ENCODE results near the gene LNX2. TPM values are rescaled to one million over a fixed set of nuclear protein-coding genes. Genes with fewer than 3 reads are reported as not detected.

The LNX2 gene
- total and polyA plus RNA-seq, 2 donors from 2014 or later = 5.6 to 13.8 TPM

DNA sequence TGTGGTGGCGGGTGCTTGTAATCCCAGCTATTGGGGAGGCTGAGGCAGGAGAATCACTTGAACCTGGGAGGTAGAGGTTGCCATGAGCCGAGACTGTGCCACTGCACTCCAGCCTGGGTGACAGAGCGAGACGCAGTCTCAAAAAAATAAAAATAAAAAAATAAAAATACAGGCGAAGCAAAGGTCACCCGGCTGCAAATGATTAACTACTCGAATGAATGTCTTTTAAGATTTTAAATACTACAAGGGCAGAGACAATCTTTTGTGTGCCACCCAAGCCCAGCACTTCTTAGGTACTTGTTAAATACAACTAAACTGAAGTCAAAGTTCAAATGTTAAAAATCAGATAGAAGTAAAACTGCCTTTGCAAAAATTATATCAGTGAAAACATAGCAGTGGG, 6.7 kb downstream of the LNX2 start:
- no peaks in the 10 kb centered on the region for H3K27me3 ChIP-seq (ENCODE audit: control insufficient read depth, insufficient read depth, low read length)
- DNase-seq (no peak), FAIRE-seq (no peak)
- TF ChIP-seq, protein P1, sequence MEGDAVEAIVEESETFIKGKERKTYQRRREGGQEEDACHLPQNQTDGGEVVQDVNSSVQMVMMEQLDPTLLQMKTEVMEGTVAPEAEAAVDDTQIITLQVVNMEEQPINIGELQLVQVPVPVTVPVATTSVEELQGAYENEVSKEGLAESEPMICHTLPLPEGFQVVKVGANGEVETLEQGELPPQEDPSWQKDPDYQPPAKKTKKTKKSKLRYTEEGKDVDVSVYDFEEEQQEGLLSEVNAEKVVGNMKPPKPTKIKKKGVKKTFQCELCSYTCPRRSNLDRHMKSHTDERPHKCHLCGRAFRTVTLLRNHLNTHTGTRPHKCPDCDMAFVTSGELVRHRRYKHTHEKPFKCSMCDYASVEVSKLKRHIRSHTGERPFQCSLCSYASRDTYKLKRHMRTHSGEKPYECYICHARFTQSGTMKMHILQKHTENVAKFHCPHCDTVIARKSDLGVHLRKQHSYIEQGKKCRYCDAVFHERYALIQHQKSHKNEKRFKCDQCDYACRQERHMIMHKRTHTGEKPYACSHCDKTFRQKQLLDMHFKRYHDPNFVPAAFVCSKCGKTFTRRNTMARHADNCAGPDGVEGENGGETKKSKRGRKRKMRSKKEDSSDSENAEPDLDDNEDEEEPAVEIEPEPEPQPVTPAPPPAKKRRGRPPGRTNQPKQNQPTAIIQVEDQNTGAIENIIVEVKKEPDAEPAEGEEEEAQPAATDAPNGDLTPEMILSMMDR (IDR thresholded peaks at IDR 0.05; ENCODE audit: borderline replicate concordance, extremely low read depth, insufficient read depth) = no peak
- H3K4me1 ChIP-seq (ENCODE audit: control insufficient read depth in 2 of 3, insufficient read depth in 2 of 3, low read depth in 1 of 3, low read length in 3 of 3) = peaks cover 0 to 14% (median under 1%) of the 10 kb centered on the region in 3 donors
- no peak overlapping the region for H3K9ac ChIP-seq (ENCODE audit: low read length in 3 of 3)
- no peak overlapping the region for H3K27ac ChIP-seq (ENCODE audit: low read depth in 2 of 2, low read length in 2 of 2)
- no peak overlapping the region for H3K4me3 ChIP-seq (ENCODE audit: low read length in 3 of 3)
- H3K36me3 ChIP-seq (ENCODE audit: control insufficient read depth in 2 of 3, insufficient read depth in 3 of 3, low read length in 3 of 3) = no peaks in the 10 kb centered on the region
- no peaks in the 10 kb centered on the region for H3K9me3 ChIP-seq (ENCODE audit: control insufficient read depth in 2 of 3, insufficient read depth in 1 of 3, low read length in 3 of 3)
- intact Hi-C loops (cut with DNase I) = no loop called here

GRCh38 chr13:27607125-27607524, 13.2 kb downstream of the LNX2 start:
- Histone ChIP-seq H3K9ac (ENCODE audit: low read length in 3 of 3) (no peak overlapping the region), H3K9me3 (ENCODE audit: control insufficient read depth in 2 of 3, insufficient read depth in 1 of 3, low read length in 3 of 3) (no peaks in the 10 kb centered on the region), H3K27me3 (ENCODE audit: control insufficient read depth, insufficient read depth, low read length) (no peaks in the 10 kb centered on the region), H3K36me3 (ENCODE audit: control insufficient read depth in 2 of 3, insufficient read depth in 3 of 3, low read length in 3 of 3) (no peaks in the 10 kb centered on the region), H3K4me1 (ENCODE audit: control insufficient read depth in 2 of 3, insufficient read depth in 2 of 3, low read depth in 1 of 3, low read length in 3 of 3) (peaks cover 0 to 19% (median 3%) of the 10 kb centered on the region in 3 donors), H3K27ac (ENCODE audit: low read depth in 2 of 2, low read length in 2 of 2) (no peak overlapping the region), H3K4me3 (ENCODE audit: low read length in 3 of 3) (peak overlapping the region in 1 of 3 donors; percentile 8)
- DNase-seq (no peak), FAIRE-seq (no peak)
- intact Hi-C loops (cut with DNase I) = no loop called here
- TF ChIP-seq, protein P1 (IDR thresholded peaks at IDR 0.05; ENCODE audit: borderline replicate concordance, extremely low read depth, insufficient read depth) = no peak

DNA sequence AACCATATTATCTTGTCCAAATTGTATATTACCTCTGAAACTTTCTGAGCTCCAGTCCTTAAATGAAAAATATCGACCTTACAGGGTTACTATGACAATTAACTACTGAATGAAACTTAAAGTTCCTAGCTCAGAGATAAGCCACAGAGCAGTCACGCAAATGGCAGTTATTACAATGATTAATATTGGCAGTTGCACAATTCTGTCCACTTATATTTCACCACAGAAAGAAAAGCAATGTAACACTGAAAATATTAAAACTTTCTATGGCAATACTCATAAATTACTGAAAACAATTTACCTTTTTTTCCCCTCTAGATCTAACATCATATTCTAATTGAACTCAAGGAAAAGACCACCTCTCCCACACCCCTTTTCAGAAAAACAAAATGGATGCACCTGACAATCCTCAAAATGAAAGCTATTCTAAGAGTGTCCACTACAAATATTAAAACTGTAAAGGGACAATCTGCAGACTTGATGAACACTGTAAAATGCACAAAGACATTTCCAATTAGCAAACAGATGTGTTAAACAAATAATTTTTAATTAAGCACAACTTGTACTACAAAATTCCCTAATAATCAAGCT, 14.6 kb downstream of the LNX2 start:
- H3K27ac ChIP-seq (ENCODE audit: low read depth in 2 of 2, low read length in 2 of 2) = no peak overlapping the region
- no peaks in the 10 kb centered on the region for H3K36me3 ChIP-seq (ENCODE audit: control insufficient read depth in 2 of 3, insufficient read depth in 3 of 3, low read length in 3 of 3)
- TF ChIP-seq, protein P1 (IDR thresholded peaks at IDR 0.05; ENCODE audit: borderline replicate concordance, extremely low read depth, insufficient read depth) = no peak
- DNase-seq (no peak), FAIRE-seq (no peak)
- intact Hi-C loops (cut with DNase I) = no loop called here
- H3K4me3 ChIP-seq (ENCODE audit: low read length in 3 of 3) = no peak overlapping the region
- H3K9me3 ChIP-seq (ENCODE audit: control insufficient read depth in 2 of 3, insufficient read depth in 1 of 3, low read length in 3 of 3) = no peaks in the 10 kb centered on the region
- H3K9ac ChIP-seq (ENCODE audit: low read length in 3 of 3) = no peak overlapping the region
- H3K27me3 ChIP-seq (ENCODE audit: control insufficient read depth, insufficient read depth, low read length) = no peaks in the 10 kb centered on the region
- H3K4me1 ChIP-seq (ENCODE audit: control insufficient read depth in 2 of 3, insufficient read depth in 2 of 3, low read depth in 1 of 3, low read length in 3 of 3) = peaks cover 0 to 19% (median 3%) of the 10 kb centered on the region in 3 donors

DNA sequence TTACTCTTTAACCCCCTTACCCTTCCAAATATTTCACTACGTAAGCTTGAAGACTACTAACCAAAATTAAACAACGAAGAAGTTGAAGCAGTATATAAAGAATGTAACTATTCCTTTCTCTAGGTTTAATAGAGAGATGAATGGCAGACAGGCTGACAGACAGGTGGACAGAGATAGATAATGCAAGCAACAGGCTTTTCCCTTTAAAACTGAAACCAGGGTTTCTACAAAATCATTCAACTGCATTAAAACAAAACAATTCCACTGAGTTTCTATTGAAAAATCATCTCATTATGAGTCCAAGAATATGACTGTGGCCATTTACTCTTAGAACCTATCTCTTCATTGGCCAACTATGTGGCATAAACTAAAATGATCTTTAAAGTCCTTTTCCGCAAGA, 15.2 kb downstream of the LNX2 start:
- Histone ChIP-seq H3K27me3 (ENCODE audit: control insufficient read depth, insufficient read depth, low read length) (no peaks in the 10 kb centered on the region), H3K9ac (ENCODE audit: low read length in 3 of 3) (no peak overlapping the region), H3K27ac (ENCODE audit: low read depth in 2 of 2, low read length in 2 of 2) (no peak overlapping the region), H3K4me1 (ENCODE audit: control insufficient read depth in 2 of 3, insufficient read depth in 2 of 3, low read depth in 1 of 3, low read length in 3 of 3) (peaks cover 0 to 21% (median 3%) of the 10 kb centered on the region in 3 donors), H3K4me3 (ENCODE audit: low read length in 3 of 3) (no peak overlapping the region), H3K36me3 (ENCODE audit: control insufficient read depth in 2 of 3, insufficient read depth in 3 of 3, low read length in 3 of 3) (no peaks in the 10 kb centered on the region), H3K9me3 (ENCODE audit: control insufficient read depth in 2 of 3, insufficient read depth in 1 of 3, low read length in 3 of 3) (no peaks in the 10 kb centered on the region)
- intact Hi-C loops (cut with DNase I) = no loop called here
- FAIRE-seq = no peak
- TF ChIP-seq, protein P1 (IDR thresholded peaks at IDR 0.05; ENCODE audit: borderline replicate concordance, extremely low read depth, insufficient read depth) = no peak
- DNase-seq = no peak

Measured in kidney (tissue), 14 donors.